Stimulated activated naive CD8-positive, alpha-beta T cell treated with anti-CD3 and anti-CD28 coated beads, Interleukin-15, Interleukin-2, amounts not matched to agents 100 ng/mL and 50 ng/mL, for 24 hours (primary cell): Measurements from ENCODE around the gene UCMA.
"Not testable (repeated sequence)": the region's sequence is repeated elsewhere in the genome, so short reads cannot be mapped to it uniquely, and the experiment has no call there.

Source experiments
- H3K27ac Mint-ChIP-seq: one replicate; pipeline ENCODE4 v1.8.0; 2021; ENCODE audit warnings: mild to moderate bottlenecking, mixed read lengths
- H3K27me3 Mint-ChIP-seq: one replicate; pipeline ENCODE4 v1.8.0; 2021; ENCODE audit warnings: mixed read lengths
- H3K36me3 Mint-ChIP-seq: one replicate; pipeline ENCODE4 v1.8.0; 2021; ENCODE audit warnings: low read depth, mixed read lengths
- H3K4me1 Mint-ChIP-seq: one replicate; pipeline ENCODE4 v1.8.0; 2021; ENCODE audit warnings: low read depth, mixed read lengths
- H3K4me3 Mint-ChIP-seq: one replicate; pipeline ENCODE4 v1.8.0; 2021; ENCODE audit warnings: mild to moderate bottlenecking, mixed read lengths
- H3K9me3 Mint-ChIP-seq: one replicate; pipeline ENCODE4 v1.8.0; 2021; ENCODE audit warnings: mixed read lengths

UCMA gene

DNA sequence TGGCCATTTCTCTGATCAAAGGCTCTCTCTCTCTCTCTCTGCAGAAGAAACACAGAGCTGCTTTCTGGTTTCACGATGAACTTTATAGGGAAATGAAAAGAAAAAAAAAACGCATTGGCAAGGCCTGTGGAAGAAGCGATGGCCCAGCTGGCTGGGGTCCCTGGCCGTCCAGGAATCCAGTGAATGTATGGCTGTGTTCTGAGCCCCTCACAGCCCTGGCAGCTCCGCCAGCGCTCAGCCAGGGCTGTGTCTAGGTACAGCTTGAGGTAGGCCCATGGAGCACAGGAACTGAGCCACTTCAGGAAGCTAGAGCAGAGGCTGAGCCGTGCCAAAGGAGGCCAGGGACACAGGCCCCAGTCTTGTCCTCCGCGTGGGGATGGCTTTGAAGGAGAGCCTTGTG, 13.1 kb upstream of the UCMA start:
- no peak overlapping the region for H3K27ac Mint-ChIP-seq
- no peaks in the 10 kb centered on the region for H3K4me1 Mint-ChIP-seq
- no peaks in the 10 kb centered on the region for H3K27me3 Mint-ChIP-seq
- no peak overlapping the region for H3K4me3 Mint-ChIP-seq
- no peaks in the 10 kb centered on the region for H3K36me3 Mint-ChIP-seq
- no peaks in the 10 kb centered on the region for H3K9me3 Mint-ChIP-seq

DNA sequence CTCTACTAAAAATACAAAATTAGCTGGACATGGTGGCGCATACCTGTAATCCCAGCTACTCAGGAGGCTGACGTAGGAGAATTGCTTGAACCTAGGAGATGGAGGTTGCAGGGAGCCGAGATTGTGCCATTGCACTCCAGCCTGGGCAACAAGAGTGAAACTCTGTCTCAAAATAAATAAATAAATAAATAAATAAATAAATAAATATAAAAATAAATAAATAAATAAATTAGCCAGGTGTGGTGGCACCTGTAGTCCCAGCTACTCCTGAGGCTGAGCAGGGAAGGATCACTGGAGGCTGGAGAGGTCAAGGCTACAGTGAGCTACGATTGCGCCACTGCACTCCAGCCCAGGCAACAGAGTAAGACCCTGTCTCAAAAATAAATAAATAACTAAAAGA, 8.1 kb upstream of the UCMA start:
- H3K36me3 Mint-ChIP-seq, H3K4me3 Mint-ChIP-seq, H3K27me3 Mint-ChIP-seq, H3K9me3 Mint-ChIP-seq, H3K4me1 Mint-ChIP-seq, H3K27ac Mint-ChIP-seq: not testable (repeated sequence)

DNA sequence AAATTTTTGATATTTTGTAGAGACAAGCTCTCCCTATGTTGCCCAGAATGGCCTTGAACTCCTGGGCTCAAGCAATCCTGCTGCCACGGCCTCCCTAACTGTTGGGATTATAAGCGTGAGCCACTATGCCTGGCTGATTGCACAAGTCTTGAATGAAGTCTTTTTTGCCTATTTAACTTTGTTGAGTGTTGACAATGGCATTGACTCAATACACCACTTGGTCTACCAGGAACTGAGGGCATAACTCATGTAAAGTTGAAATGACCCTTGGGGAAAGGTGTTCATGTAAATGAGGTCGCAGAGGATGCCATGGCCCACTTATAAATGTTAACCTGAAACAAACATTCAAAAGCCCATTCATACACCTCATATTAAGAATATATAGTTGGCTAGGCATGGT, 7.4 kb upstream of the UCMA start:
- no peaks in the 10 kb centered on the region for H3K27me3 Mint-ChIP-seq
- no peak overlapping the region for H3K27ac Mint-ChIP-seq
- no peaks in the 10 kb centered on the region for H3K9me3 Mint-ChIP-seq
- H3K4me1 Mint-ChIP-seq: no peaks in the 10 kb centered on the region
- H3K4me3 Mint-ChIP-seq: no peak overlapping the region
- H3K36me3 Mint-ChIP-seq: no peaks in the 10 kb centered on the region

- H3K36me3 Mint-ChIP-seq: no peaks in the 10 kb centered on the region
- H3K9me3 Mint-ChIP-seq: no peaks in the 10 kb centered on the region
- H3K27ac Mint-ChIP-seq: no peak overlapping the region
- no peaks in the 10 kb centered on the region for H3K4me1 Mint-ChIP-seq
- H3K4me3 Mint-ChIP-seq: no peak overlapping the region
- H3K27me3 Mint-ChIP-seq: no peaks in the 10 kb centered on the region
Measured at GRCh38 chr10:13239923-13240322, 5.7 kb upstream of the UCMA start.

DNA sequence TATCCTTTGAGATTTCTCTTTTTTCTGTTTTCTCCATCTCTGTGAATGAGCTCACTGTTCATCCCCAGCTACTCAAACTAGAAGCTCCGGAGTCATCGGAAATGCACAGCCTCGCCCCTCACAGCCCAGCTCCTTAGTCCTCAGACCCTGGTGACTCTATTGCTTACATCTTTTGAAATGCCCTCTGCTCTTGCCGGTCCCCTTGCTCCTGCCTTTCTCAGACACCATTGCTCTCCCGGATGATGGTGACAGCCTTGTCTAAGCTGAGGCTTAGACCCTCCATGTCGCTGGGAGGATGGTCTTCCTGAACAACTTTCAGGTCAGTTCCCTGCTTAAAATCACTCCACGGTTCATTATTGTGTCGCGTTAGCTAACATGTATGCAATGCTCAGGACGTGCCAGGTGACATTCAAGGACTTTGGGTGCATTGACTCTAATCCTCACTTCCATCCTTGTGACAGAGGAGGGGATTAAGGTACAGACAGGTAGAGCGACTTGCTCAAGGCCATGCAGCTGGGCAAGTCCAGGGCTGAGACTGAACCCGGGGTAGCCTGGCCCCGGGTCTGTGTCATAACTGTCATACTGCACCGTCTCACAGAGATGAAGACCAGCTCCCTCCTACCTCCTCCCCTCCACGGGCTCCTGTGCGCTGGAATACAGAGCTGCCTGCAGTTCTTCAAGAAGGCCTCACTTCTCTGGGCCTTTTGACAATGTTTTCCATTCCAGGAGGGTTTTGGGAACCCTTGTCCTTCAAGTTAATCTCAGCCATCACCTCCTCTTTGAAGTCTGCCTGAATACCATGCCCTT, 4.3 kb upstream of the UCMA start:
- no peaks in the 10 kb centered on the region for H3K27me3 Mint-ChIP-seq
- no peaks in the 10 kb centered on the region for H3K4me1 Mint-ChIP-seq
- no peaks in the 10 kb centered on the region for H3K36me3 Mint-ChIP-seq
- H3K27ac Mint-ChIP-seq: no peak overlapping the region
- no peaks in the 10 kb centered on the region for H3K9me3 Mint-ChIP-seq
- no peak overlapping the region for H3K4me3 Mint-ChIP-seq

DNA sequence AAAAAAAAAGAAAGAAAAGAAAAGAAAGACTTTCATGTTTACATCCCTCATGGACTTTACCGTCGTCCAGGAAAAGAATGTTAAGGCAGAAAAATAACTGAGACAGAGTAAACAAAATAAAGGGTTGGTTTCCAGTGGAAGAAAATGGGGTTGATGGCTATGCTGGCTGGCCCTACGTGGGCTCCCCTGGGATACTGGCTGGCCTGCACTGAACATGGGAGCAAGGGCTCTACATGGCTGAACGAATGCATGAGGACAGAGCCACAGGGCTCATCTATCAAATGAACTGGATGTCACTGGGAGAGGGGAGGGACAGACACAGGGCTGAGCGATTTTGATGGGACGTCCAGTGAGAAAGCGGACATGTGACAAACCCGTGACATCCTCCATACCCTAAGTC, 2.5 kb upstream of the UCMA start:
- H3K36me3 Mint-ChIP-seq: no peaks in the 10 kb centered on the region
- no peak overlapping the region for H3K27ac Mint-ChIP-seq
- H3K4me1 Mint-ChIP-seq: no peaks in the 10 kb centered on the region
- no peak overlapping the region for H3K4me3 Mint-ChIP-seq
- no peaks in the 10 kb centered on the region for H3K9me3 Mint-ChIP-seq
- no peaks in the 10 kb centered on the region for H3K27me3 Mint-ChIP-seq

DNA sequence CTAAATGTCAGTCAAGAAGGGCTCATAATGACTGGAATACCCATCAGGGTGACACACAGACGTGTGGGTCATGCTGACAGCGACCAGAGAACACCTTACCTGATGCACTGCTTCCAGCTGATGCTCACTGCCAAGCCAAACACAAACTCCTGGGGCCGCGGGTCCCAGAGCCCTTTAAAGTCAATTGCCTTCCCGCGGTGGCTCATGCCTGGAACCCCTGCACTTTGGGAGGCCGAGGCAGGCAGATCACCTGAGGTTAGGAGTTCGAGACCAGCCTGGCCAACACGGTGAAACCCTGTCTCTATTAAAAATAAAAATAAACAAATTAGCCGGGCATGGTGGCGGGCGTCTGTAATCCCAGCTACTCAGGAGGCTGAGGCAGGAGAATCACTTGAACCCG, 562 bp upstream of the UCMA start:
- not testable (repeated sequence) for H3K4me1 Mint-ChIP-seq, H3K4me3 Mint-ChIP-seq, H3K36me3 Mint-ChIP-seq, H3K27me3 Mint-ChIP-seq, H3K9me3 Mint-ChIP-seq, H3K27ac Mint-ChIP-seq

DNA sequence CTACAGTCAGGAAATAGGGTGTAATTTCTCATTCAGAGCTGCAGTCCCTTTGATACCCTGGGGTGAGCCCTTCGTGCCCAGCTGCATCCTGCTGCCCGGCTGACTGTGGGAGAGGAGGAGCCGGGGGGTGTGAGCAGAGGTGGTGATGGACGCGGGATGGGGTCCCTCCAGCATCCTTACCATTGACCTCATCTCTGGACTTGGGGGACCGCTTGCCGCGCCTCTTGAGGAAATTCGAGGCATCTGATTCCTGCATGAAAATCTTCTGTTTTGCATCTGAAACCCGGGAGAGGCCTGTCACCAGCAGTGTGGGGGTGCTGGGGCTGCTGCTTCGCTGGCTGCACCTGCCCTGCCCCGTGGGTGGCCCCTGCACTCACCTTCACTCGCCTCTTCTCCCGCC, 816 bp downstream of the UCMA start:
- Mint-ChIP-seq H3K27ac (no peak overlapping the region), H3K4me3 (no peak overlapping the region), H3K4me1 (no peaks in the 10 kb centered on the region), H3K27me3 (no peaks in the 10 kb centered on the region), H3K9me3 (no peaks in the 10 kb centered on the region), H3K36me3 (no peaks in the 10 kb centered on the region)

DNA sequence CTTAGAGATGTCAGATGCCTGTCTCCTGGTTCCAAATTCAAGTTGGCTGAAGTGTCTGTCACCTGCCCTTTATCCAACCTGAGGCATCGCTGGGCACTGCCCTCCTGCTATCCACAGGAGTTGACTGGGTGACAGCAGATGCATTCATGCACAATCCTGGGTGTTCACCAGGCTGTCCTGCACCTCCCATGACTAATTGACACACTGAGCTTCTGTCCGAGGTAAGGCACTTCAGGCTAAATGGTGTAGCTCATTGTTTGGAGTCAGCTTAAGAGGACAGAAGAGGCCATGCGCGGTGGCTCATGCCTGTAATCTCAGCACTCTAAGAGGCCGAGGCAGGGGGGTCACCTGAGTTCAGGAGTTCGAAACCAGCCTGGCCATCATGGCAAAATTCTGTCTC, 2.4 kb downstream of the UCMA start:
- no peak overlapping the region for H3K27ac Mint-ChIP-seq
- H3K27me3 Mint-ChIP-seq: no peaks in the 10 kb centered on the region
- H3K4me1 Mint-ChIP-seq: no peaks in the 10 kb centered on the region
- no peak overlapping the region for H3K4me3 Mint-ChIP-seq
- H3K36me3 Mint-ChIP-seq: no peaks in the 10 kb centered on the region
- no peaks in the 10 kb centered on the region for H3K9me3 Mint-ChIP-seq

- H3K4me3 Mint-ChIP-seq: no peak overlapping the region
- H3K4me1 Mint-ChIP-seq: no peaks in the 10 kb centered on the region
- H3K27me3 Mint-ChIP-seq: no peaks in the 10 kb centered on the region
- H3K9me3 Mint-ChIP-seq: no peaks in the 10 kb centered on the region
- H3K27ac Mint-ChIP-seq: no peak overlapping the region
- no peaks in the 10 kb centered on the region for H3K36me3 Mint-ChIP-seq
Measured at GRCh38 chr10:13231190-13231589, 3.0 kb downstream of the UCMA start.

GRCh38 chr10:13227031-13227430, 7.1 kb downstream of the UCMA start:
- Mint-ChIP-seq H3K27me3 (no peaks in the 10 kb centered on the region), H3K4me1 (no peaks in the 10 kb centered on the region)

DNA sequence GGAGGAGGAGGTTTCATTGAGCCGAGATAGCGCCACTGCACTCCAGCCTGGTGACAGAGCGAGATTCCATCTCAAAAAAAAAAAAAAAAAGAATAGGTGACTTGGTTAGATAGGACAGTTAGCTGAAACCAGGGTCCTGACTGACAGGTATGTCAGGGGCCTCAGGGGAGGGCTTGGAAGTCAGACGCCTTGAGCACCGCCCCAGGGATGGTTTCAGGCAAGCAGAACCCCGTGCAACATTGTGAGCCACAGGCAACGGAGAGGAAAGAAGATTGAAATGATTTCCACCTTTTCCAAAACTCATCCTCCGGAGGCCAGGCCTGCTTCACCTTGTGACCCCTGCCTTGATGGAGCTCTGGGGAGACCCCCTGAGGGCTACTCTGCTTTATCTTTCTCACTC, 8.6 kb downstream of the UCMA start:
- Mint-ChIP-seq H3K27ac (no peak overlapping the region), H3K9me3 (no peaks in the 10 kb centered on the region), H3K4me1 (no peaks in the 10 kb centered on the region), H3K27me3 (no peaks in the 10 kb centered on the region), H3K36me3 (no peaks in the 10 kb centered on the region), H3K4me3 (no peak overlapping the region)

More at GRCh38 chr10:13227031-13227430, 7.1 kb downstream of the UCMA start:
- no peaks in the 10 kb centered on the region for H3K9me3 Mint-ChIP-seq
- H3K4me3 Mint-ChIP-seq: no peak overlapping the region
- no peak overlapping the region for H3K27ac Mint-ChIP-seq
- H3K36me3 Mint-ChIP-seq: no peaks in the 10 kb centered on the region

DNA sequence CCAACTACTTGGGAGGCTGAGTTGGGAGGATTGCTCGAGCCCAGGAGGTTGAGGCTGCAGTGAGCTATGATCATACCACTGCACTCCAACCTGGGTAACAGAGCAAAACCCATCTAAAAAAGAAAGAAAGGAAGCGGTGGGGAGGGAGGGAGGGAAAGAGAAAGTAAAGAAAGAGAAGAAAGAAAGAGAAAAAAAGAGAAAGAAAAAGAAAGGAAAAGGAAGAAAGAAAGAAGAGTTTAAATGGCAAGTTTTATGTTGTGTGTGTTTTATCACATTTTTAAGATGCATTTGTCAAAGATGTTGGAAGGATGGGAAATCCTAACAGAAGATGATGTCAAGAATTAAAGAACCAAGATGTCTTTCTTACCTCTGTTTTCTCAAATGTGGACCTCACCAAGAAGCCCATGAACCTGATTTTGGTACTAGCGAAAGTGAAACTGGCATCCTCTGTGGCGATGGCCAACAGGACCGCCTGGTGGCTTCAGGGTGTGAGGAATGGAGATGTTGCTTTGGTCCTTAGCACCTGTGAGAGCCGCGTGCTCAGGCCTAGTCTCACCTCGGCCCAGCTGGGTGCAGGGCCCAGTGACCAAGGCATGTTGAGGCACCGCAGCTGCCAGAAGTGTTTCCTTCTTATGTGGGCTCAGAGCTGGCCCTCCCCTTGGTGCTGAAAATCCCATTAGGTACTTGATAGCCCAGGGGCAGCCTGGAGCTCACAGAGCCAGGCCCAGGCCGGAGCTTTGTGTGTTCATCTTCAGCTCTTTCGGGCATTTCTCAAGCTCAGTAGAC, 9.8 kb downstream of the UCMA start:
- H3K27ac Mint-ChIP-seq: no peak overlapping the region
- no peaks in the 10 kb centered on the region for H3K9me3 Mint-ChIP-seq
- H3K4me3 Mint-ChIP-seq: no peak overlapping the region
- H3K27me3 Mint-ChIP-seq: no peaks in the 10 kb centered on the region
- no peaks in the 10 kb centered on the region for H3K36me3 Mint-ChIP-seq
- no peaks in the 10 kb centered on the region for H3K4me1 Mint-ChIP-seq

- no peak overlapping the region for H3K4me3 Mint-ChIP-seq
- no peaks in the 10 kb centered on the region for H3K4me1 Mint-ChIP-seq
- no peaks in the 10 kb centered on the region for H3K27me3 Mint-ChIP-seq
- H3K27ac Mint-ChIP-seq: no peak overlapping the region
- H3K9me3 Mint-ChIP-seq: no peaks in the 10 kb centered on the region
- no peaks in the 10 kb centered on the region for H3K36me3 Mint-ChIP-seq
Measured at GRCh38 chr10:13223241-13223640, 10.9 kb downstream of the UCMA start.

DNA sequence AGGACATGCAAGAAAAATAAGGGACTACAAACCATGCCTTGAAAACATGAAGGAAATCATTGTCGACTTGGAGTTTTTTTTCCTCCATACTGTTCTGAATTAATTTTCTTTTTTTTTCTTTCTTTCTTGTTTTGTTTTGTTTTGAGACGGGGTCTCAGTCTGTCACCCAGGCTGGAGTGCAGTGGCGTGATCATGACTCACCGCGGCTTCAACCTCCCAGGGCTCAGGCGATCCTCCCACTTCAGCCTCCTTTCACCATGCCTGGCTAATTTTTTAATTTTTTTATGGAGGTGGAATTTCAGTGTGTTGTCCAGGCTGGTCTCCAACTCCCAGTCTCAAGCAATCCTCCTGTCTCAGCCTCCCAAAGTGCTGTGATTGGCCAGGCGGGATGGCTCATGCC, 11.6 kb downstream of the UCMA start:
- H3K27me3 Mint-ChIP-seq: no peaks in the 10 kb centered on the region
- H3K4me3 Mint-ChIP-seq: no peak overlapping the region
- H3K27ac Mint-ChIP-seq: no peak overlapping the region
- no peaks in the 10 kb centered on the region for H3K36me3 Mint-ChIP-seq
- no peaks in the 10 kb centered on the region for H3K9me3 Mint-ChIP-seq
- H3K4me1 Mint-ChIP-seq: no peaks in the 10 kb centered on the region

GRCh38 chr10:13222151-13222550, 12.0 kb downstream of the UCMA start:
- Mint-ChIP-seq H3K4me1 (no peaks in the 10 kb centered on the region), H3K9me3 (no peaks in the 10 kb centered on the region), H3K4me3 (no peak overlapping the region), H3K27ac (no peak overlapping the region), H3K36me3 (no peaks in the 10 kb centered on the region), H3K27me3 (no peaks in the 10 kb centered on the region)
